Thyroid gland (tissue), 4 donors: ENCODE measurements around the gene DENND1A.

Source experiments
- CTCF ChIP-seq, 6 experiments: fragments of 200-600 bp in 3 of 6; fragments of 450-650 bp in 3 of 6; sonication (generic) in 3 of 6; IDR thresholded peaks; one replicate each; pipeline ENCODE4 v1.5.1; 2016 to 2019; ENCODE audit warnings: antibody characterized with exemption in 6 of 6, mild to moderate bottlenecking in 2 of 6, inconsistent platforms in 1 of 6, moderate library complexity in 1 of 6
- POLR2A ChIP-seq, 2 donors: fragments of 450-650 bp; IDR thresholded peaks; one replicate each; pipeline ENCODE4 v1.6.1; 2017; ENCODE audit warnings: antibody characterized with exemption in 2 of 2, mild to moderate bottlenecking in 2 of 2, moderate library complexity in 1 of 2

- TF ChIP-seq CTCF (IDR thresholded peaks at IDR 0.05) (no peak), POLR2A (IDR thresholded peaks at IDR 0.05) (no peak)
Observed at GRCh38 chr9:123687246-123687751, 242.6 kb downstream of the DENND1A start.
